SKM-1 treated with dmso at 0.1 percent for 144 hours (cell line): ENCODE results near the gene MVB12B.

Experiments used
- DNase-seq: peaks from one replicate; lab custom pipeline; 2025; ENCODE audit not compliant: unreplicated experiment; lab: John Stamatoyannopoulos, UW

Gene MVB12B

DNA sequence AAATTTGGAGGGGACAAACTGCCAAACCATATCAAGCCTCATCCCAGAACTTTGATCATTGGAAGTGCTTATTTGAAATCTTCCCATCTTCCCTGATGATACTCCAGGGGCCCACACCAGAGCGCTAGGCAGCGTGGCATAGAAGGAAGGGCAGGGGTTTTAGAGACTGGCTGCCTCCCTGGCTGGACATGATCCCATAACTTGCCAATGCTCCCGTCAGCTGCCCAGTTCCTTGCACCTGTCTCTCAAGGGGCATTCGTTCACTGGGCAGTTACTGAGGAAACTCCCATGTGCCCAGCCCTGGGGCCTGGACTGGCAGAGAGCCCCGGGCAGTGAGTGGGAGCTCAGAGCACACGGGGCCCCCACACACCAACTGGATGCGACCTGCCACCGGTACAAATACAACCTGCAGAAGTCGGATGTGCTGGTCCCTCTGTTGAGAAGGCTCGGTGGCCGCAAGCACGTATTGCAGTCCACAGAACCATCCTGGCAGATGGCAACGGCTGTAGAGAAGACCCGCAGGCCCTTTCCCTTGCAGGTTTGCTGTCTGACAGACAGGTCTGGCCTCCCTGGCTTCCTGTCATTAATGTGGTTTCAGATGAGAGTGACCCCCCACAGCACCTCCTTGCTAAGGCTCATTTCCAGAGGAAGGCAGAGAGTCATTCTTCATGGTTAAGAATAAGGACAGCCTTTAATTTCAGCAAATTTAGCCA lies 122.4 kb downstream of the MVB12B start:
- no peak for DNase-seq

DNA sequence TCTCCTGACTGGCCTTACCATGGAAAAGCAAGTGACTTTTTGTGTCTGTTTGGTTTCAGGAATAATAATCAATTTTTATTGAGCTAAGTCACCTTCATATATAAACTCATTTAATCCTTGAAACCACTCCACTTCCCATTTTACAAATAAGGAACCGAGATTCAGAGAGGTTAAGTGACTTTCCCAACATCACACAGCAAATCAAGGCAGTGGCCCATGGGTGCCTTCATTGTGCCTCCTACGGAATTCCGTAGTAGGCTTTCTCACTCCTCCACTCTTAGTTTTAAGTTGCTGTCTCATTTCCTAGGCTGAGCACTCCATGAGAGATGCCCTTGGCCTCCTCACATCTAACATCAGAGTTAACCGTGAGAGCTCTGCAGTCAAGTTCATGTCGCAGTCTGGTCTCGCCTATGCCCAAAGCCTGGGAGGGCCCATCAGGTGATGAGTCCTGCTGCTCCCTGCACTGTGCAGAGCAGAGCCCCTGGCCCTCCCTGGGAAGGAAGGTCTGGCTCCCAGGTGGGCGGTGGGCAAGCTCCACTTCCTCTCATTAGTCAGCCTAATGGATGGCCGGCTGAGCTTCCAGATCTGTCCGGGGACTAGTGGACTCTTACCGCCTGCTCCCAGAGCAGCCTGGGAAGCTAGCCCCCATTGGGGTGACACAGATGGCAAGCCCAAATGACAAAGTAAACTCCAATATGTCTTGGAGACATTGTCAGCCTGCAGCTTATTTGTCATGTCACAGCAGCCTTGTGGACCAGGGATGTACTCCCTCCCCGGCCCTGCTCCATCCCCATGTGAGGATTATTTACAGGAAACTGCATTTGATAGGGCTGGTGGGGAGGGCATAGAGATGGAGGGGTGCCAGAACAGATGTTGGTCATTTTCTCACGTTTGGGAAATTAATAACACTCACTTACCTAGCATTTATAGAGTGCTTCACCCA lies 123.4 kb downstream of the MVB12B start:
- no peak for DNase-seq

DNA sequence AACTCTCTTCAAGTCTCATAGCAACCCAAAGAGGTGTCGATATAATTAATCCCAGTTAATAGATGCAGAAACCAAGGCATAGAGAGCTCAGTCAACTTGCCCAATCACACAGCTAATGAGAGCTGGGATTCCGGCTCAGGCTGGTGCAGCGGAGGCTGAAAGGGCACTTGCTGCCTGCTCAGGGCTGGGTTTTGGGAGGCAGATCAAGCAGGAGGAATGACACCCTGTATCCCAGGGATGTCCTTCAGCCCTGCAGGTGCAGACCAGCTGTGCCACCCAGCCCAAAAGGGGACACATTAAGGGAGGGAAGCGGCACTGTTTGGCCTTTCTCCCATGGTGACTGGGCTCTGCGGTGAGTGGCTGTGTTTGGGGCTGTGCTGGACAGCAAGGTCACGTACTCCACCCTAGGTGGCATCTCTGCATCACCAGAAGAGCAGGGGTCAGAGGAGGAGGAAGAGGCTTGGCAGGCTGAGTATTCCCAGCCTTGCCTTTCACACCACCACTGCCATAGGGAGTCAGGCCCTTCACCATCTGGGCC lies 124.1 kb downstream of the MVB12B start:
- no peak for DNase-seq

DNA sequence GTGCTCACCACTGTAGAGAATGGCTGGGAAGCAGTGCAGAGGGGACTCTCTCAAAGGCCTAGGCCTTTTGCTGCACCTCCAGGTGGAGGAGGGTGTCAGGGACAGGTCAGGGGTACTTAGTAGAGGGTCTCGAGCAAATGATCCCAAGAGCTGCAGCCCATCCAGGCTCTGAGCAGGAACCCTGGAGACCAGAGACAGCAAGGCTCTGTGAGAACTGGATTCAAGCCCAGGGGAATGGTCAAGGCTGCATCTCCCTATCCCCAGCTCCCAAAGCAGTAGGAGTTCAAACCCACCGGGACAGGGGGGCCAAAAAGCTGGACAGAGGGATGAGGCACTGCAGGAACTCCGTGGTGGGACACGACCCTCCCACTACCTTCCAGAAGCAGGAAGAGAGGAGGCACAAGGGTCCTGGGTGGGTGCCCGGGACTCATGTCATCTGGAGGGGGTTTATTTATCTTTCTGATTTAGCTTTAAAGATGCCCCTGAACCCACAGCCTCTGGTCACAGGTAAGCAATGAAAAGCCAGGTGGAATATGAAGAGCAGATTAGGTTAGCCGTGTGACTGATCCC lies 124.8 kb downstream of the MVB12B start:
- DNase-seq, result no peak

DNA sequence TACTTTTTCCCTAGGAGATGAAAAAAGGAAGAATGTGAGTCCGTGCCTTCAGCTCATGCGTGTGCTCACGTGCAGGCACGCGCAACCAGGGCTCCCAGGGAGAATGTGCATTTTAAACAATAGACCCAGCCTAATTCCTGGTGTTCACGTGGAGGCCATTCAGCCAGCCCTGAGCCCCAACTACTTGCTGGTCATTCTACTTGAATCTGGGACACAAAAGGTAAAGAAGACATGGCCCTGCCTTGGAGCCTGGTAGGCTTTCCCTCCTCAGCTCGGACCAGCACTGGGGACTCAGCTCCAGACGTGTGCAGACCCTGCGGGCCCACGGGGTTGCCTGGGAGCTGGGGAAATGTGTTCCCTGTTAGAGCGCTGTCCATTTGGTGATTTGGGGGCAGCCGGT lies 125.5 kb downstream of the MVB12B start:
- DNase-seq, result no peak

DNA sequence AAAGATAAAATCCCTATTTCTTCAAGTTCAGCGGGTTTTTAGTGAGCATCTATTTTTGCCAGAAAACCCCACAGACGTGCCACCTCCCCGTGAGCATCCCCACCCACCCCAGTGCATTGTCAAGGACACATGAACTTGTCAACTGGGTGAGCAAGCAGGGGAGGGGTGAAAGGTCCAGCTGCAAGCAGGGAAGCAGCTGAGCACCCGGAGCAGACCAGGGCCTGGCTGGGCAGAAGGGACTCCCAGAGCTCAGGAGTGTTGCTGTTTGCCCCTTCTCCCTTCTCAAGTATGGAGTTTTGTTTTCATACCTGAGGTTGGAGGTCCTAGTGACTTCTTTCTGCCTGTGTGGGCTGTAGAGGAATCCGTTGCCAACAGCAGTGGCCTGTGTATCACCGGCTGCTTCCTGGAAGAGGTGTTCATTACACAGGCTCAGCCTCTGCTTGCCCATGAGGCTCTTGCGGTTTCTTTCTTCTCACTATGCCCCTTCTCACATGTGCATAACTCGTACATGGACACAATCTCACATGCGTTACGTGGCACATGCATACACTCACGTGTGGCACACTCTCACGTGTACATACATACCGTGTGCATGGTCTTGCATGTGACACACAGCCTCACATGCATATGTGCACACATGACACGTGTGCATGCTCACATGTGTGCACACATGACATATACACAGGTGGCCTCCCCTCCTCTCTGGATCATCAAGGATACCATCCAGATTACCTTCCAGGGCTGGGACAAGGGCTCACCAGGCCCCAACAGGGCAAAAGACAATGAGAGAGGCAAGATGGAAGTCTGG lies 126.7 kb downstream of the MVB12B start:
- no peak for DNase-seq

DNA sequence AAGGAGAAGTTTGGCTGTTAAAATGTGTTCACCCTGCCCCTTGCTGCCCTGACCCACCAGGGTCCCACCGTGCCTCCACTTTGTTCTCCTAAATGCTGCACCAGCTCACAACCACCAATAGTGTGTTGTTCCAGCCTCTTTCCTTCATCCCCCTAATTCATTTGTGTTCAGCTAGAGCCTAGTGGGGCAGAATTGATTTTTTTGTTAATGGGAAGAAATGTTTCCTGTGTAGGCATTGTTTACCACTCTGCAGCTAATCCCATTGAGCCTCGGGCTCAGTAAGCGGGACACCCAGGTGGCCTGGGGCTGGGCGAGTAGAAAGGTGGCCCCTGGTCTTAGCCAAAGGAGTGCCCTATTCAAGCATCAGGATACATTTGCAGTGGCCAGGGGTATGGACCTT lies 127.6 kb downstream of the MVB12B start:
- DNase-seq, result no peak

DNA sequence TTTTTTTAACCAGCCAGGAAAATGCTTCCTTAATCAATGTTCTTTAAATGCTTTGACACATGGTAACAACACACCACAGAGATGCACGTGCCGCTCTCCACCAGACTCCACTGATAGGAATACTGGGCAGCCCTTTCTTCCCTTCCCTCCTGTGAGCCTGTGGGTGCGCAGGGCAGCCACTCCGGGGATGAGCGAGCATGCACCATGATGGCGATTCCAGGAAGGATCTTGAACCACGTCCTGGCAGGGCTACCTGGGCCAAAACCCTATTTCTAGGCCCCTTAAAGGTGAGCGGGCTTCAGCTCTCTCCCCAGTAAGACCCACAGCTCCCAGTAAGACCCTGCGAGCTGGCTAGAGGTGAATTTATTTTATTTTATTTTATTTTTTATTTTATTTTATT lies 128.2 kb downstream of the MVB12B start:
- no peak for DNase-seq

DNA sequence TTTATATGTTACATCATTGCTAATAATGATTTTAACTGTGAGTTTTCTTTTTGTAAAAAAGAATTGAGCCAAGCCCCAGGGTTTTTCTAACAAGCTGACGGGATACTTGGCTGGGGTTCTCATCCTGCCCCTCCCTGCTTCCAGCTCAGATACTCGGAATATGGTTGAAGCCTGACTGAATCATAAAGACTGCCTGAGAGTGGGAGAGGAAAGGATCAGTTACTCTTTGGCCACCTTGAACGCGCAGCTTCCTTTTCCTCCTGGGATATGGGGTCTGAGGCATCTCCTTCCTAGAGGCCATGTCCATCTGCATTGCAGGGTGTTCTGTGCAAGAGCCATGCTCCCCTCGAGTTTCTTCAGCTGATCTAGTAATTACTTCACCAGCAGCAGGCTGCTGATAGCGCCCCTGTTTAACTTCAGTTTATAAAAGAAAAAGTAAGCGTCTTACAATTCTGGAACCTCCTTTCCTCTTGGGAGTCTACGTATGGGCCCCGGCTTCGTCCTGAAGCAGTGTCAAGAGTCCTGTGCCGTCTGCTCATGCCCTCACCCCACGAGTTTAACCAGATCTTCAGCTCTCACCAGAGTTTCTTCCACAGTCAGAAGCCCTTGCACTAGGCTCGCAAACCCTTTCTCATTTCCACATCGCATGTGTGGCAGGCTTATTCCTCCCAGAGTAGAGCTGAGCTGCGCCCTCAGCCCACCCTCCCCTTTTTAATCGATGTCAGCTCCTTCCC lies 130.0 kb downstream of the MVB12B start:
- DNase-seq, result no peak

DNA sequence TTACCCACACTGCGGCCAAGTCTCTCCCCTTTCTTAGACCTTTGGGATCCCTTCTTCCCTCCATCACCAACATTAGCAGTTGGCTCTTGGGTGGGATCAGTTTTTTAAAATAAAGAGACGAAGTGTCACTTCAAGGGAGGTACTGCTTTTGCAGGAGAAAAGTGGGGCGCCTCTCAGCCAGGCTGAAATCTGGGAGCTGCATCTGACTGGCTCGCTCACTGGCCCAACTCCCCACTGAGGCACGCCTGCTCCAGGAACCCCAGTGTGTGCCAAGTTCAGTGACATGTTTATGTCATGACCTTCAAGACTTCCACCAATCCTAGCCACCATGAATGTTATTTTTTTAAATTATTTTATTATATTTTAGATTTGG lies 130.5 kb downstream of the MVB12B start:
- no peak for DNase-seq

DNA sequence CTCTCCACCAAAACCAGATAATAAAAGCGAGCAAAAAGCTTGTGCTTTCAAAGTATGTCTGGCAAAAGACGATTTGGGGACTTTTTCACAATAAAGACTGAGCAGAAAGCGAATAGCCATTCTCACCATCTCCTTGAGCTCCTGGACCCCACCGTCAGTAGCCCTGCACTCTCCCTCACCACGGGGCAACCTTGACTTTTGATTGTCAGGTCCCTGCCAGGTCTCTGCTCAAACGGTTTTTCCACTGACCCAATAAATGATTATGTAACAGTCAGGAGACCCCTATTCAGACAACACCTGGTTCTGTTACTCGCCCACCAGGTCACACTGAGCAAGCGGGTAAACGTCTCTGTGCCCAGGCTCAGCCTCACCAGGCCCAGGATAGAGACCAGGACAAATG lies 131.3 kb downstream of the MVB12B start:
- no peak for DNase-seq

DNA sequence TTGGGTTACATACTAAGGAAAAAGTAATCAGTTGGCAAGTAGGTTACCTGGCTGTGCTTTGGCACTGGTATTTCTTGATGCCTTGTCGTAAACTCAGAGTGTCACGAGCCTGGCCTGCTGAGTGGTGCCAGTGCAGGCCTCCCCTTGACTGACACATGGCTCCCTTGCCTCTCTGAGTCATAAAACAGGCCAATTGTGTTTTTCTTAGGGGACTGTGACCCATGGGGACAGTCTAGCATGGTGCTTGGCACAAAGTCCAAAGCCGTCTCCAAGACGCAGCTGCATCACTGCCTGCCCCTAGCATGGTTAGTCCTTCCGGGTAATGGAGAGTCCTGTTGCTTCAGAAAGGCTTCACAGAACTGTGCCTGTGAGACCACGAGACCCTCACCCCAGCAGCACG lies 132.5 kb downstream of the MVB12B start:
- no peak for DNase-seq

DNA sequence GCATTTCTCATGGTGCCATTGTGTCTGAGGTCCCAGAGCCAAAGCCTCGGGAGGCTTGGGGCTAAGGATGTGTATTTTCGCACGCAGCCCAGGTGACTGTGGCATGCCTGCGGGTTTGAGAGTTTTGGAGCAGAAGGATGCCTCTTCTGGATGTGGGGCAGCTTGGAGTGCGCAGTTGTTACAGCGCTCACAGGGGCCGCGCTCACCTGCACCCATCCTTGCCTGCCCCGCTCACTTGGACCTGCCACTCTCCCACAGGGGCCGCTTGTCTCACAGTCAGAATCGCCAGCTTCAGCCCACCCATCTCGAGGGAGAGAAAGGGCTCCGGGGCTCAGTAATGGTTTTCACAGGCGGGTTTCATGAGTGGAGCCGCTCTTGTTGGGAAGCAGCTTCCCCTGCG lies 132.9 kb downstream of the MVB12B start:
- DNase-seq, result no peak

DNA sequence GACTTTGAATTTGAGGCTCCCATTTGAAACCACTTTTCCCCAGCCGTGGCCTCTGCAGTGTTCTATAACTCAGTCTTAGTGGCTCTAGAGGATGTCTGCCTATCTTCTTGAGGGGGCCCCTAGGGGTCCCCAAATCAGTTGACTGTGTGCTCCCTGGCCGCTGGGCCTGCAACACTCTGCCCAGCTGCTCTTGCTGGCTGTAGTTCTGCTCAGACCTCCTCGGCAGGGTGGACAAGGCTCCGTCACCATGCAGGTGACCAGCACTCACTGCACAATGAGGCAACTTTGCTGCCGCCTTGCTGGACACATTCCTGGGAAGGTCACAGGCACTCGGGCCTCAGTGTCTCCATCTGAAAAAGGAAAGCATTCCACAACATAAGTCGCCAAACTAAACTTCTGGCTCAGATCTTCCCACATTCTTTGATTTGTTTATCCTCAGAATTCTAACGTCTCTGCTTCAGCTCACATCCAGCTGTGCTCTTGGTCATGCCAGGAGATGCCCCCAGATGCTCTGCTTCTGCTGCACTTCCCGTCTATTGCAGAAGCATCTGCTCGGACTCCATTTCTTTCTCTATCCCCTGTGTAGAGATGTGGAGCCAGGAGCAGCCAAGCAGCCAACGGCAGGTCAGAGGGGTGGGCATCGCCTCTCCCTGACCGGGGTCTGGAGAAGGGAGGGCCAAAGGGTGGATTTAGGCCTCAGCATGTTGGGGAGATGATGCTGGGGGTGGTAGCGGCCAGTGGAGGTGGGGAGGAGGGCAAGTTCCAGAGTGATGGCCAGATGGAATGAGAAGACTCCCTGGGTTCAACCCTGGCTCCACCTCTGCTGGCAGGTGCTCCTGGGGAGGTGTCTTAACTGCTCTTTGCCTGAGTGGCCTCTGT lies 133.6 kb downstream of the MVB12B start:
- no peak for DNase-seq

DNA sequence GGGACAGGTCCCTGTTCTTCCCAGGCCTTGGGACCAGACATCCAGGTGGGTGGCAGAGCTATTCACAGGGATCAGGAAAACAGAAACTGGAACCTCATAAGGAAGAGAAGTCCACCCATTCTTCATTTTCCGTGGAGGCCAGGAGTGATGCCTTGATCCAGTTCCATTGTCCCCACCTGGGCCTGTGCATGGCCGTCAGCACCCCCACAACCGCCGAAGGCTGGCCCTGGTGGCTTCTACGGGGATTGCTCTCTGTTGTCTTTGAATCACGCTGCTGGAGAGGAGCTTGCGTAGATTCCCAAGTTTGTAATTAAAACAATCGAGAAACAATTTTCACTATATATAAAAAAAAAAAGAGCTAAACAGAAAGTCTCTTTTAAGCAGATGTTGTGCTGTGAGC lies 134.4 kb downstream of the MVB12B start:
- DNase-seq, result no peak

DNA sequence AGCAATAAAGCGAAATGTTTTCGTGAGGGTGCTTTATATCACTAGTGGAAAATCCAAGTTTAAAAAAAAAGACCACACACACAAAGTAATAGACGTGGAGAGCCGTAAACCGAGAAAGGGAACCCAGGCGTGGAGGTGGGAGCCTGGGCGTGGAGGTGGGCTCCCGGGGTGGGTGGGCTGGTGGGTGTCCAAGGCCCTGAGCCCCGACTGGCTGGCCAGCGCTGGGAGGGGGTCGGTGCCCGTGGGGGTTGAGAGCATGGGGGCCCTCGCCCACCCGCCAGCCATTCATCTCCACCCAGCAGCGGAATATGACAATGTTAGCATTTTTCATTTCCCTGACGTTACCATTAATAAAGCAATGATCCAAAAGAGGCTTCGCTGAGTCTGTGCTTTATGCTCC lies 135.0 kb downstream of the MVB12B start:
- no peak for DNase-seq

DNA sequence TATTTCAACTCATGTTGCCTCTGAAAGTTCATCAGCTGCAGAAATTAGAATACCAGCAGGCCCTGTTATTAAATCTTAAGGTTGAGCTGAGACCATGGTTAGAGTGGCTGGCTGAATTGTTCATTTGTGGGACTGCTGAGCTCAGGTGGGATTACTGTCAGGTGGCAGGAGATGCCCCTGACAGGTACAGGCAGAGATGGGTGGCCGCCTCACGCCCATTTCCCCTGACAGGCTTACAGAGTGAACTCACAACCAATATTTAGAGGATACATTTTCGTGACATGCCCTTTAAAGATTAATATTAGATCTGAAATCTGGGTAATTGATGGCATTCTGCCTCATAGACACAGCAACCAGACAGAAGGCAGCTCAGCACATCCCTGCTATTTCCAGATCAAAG lies 136.0 kb downstream of the MVB12B start:
- DNase-seq, result no peak

DNA sequence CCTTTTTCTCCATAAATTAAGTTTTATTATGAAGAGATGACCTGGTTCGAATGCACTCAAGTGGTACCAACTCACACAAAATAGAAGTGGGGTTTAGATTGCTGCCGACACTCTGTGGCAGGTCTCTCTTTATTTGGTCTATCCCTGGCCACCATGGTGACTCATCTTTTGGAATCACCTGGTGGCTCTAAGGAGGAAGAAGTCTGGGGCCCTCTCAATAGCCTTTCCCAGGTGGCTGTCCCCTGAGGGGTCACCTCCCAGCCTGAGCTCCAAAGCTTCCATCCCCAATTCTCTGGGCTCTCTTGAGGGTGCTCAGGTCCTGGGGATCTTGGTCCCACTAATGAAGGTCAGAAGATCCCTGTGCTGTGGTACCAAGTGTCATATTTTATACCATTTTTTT lies 136.8 kb downstream of the MVB12B start:
- no peak for DNase-seq

DNA sequence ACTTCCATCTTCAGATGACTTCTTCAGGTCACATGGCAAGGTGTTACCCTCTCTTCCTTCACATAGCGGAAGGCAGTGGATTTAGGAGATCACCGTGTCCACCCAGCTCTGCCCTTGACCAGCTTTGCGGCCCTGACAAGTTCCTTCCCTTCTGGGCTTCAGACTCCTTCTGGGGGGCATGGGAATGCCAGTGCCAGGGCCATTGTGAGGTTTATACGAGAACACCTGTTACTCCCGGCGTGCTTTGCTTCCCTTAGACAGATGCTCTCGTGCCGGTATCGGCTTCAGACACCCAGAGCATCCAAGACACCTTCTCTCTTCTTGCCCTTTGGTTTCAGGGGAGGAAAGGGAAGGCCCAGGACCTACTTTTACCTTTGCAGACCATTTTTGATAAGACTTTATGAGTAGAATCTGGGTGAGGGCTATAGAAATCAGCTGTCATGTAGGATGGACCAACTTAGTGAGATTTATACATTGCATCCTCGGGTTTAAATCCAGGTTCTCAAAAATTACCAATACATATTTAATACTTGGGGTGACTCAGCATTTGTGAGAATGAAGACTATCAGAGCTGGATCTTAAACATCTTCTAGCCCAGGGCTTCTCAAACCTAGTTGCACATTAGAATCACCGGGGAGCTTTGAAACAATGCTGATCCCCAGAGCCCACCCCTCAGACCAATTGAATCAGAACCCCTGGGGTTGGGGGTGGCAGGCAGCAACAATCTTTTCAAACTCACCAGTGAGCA lies 138.2 kb downstream of the MVB12B start:
- no peak for DNase-seq
